Fibroblast of lung (primary cell): ENCODE data around the gene RASSF4.

Experiments used
- CTCF ChIP-seq, 2 donors: IDR thresholded peaks in 1 of 2; conservative IDR thresholded peaks in 1 of 2; 1 replicate in 1 of 2; 2 replicates in 1 of 2; pipeline ENCODE4 v1.5.1; 2011 to 2012; ENCODE audit warnings: low read length in 2 of 2, control low read depth in 1 of 2, inconsistent platforms in 1 of 2, low read depth in 1 of 2, mild to moderate bottlenecking in 1 of 2
- EZH2 ChIP-seq: IDR thresholded peaks from 2 replicates; pipeline ENCODE4 v1.5.1; 2012; ENCODE audit warnings: low read length, control low read depth, mild to moderate bottlenecking; ENCODE audit errors: missing control alignments

- TF ChIP-seq EZH2 (no peak), CTCF (conservative IDR thresholded peaks at IDR 0.05 in 1 of 2, IDR thresholded peaks at IDR 0.05 in 1 of 2; ENCODE audit: low read depth in 1 of 2, low read length in 2 of 2) (no peak)
These were observed 76.1 kb downstream of the RASSF4 start for GRCh38 chr10:45035673-45036072.
